Measurements from ENCODE around the gene HIF1A. TPM values are rescaled to one million over a fixed set of nuclear protein-coding genes. Genes with fewer than 3 reads are reported as not detected.
A peak's percentile ranks its signal among the peaks of the same experiment; 100 is the strongest.

Gene HIF1A
- total and polyA plus RNA-seq, 7 donors, result 4.3 to 32.4 (median 17.4) TPM

DNA sequence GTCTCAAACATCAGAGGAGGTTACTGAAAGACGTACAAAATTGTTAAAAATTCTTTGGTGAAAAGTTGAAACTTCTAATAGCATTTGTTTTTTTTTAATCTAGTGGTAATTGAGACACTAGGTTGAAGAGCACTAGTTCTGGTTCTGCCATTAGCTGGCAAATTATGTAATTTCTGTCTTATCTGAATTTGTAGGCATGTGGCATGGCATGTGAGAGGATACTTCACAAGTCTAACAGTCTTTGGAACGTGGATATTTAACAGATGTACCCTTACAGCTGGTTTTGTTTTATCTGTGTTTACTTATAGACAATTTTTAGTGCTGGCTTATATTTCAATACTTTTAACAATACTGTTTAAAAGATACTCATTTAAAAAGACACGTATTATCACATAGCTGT lies 72.9 kb downstream of the HIF1A start:
- DNase-seq (no peak), ATAC-seq (no peak)
- intact Hi-C loops (cut with DNase I), result loop anchor here in 1 of 2 donors (10.0 kb wide), 1 partner anchor 473 kb away; no protein-coding TSS in a partner anchor
- Histone ChIP-seq H3K27ac (no peak overlapping the region), H3K4me1 (peaks cover 31% of the 10 kb centered on the region), H3K4me3 (no peak overlapping the region), H3K36me3 (ENCODE audit: insufficient read depth in 1 of 2, low read depth in 1 of 2) (peaks cover 2 to 65% of the 10 kb centered on the region in 2 donors), H3K9me3 (no peaks in the 10 kb centered on the region), H3K27me3 (ENCODE audit: insufficient read depth in 3 of 3, low read length in 2 of 3) (no peaks in the 10 kb centered on the region)
- 84 to 87% (median 86%) methylated on average over 3 of the region's 3 CpGs for WGBS, 3 donors
- TF ChIP-seq, protein P1, sequence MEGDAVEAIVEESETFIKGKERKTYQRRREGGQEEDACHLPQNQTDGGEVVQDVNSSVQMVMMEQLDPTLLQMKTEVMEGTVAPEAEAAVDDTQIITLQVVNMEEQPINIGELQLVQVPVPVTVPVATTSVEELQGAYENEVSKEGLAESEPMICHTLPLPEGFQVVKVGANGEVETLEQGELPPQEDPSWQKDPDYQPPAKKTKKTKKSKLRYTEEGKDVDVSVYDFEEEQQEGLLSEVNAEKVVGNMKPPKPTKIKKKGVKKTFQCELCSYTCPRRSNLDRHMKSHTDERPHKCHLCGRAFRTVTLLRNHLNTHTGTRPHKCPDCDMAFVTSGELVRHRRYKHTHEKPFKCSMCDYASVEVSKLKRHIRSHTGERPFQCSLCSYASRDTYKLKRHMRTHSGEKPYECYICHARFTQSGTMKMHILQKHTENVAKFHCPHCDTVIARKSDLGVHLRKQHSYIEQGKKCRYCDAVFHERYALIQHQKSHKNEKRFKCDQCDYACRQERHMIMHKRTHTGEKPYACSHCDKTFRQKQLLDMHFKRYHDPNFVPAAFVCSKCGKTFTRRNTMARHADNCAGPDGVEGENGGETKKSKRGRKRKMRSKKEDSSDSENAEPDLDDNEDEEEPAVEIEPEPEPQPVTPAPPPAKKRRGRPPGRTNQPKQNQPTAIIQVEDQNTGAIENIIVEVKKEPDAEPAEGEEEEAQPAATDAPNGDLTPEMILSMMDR (IDR thresholded peaks at IDR 0.05), result no peak

DNA sequence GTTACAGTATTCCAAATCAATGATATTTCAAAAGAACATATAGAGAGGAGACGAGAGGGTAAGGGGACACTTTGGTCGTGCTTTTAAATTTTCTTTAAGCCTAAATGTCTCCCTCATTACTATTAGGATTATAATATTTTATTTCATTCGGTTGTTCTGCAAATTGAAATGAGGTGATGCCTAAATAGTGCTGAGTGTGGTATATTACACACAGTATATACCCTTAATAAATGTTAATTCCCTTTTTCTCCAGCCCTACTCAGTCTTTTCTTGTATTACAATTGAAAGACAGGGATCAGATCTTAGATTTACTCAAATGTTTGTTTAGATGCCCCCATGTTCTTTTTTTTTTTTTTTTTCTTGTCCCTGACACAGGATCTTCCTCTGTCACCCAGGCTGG lies 74.6 kb downstream of the HIF1A start:
- 50 to 79% (median 77%) methylated on average over 3 of the region's 3 CpGs for WGBS, 3 donors
- H3K4me1 ChIP-seq, result peaks cover 20% of the 10 kb centered on the region
- H3K36me3 ChIP-seq (ENCODE audit: insufficient read depth in 1 of 2, low read depth in 1 of 2), result peaks cover 2 to 81% of the 10 kb centered on the region in 2 donors
- DNase-seq (no peak), ATAC-seq (no peak)
- no peak overlapping the region for H3K27ac ChIP-seq
- no peaks in the 10 kb centered on the region for H3K9me3 ChIP-seq
- no peaks in the 10 kb centered on the region for H3K27me3 ChIP-seq (ENCODE audit: insufficient read depth in 3 of 3, low read length in 2 of 3)
- no peak overlapping the region for H3K4me3 ChIP-seq
- TF ChIP-seq, protein P1 (IDR thresholded peaks at IDR 0.05), result no peak
- intact Hi-C loops (cut with DNase I), result loop anchor here in 1 of 2 donors (10.0 kb wide), 1 partner anchor 475 kb away; no protein-coding TSS in a partner anchor

- peaks cover 2 to 100% of the 10 kb centered on the region in 2 donors for H3K36me3 ChIP-seq (ENCODE audit: insufficient read depth in 1 of 2, low read depth in 1 of 2)
- no peaks in the 10 kb centered on the region for H3K4me1 ChIP-seq
- H3K9me3 ChIP-seq, result no peaks in the 10 kb centered on the region
- 95 to 100% (median 96%) methylated on average over 1 of the region's 1 CpG for WGBS, 3 donors
- TF ChIP-seq, protein P1 (IDR thresholded peaks at IDR 0.05), result no peak
- no peaks in the 10 kb centered on the region for H3K27me3 ChIP-seq (ENCODE audit: insufficient read depth in 3 of 3, low read length in 2 of 3)
- H3K27ac ChIP-seq, result no peak overlapping the region
- ATAC-seq, result peak in 1 of 4 donors; percentile 37
- H3K4me3 ChIP-seq, result no peak overlapping the region
- intact Hi-C loops (cut with DNase I), result no loop called here
- no peak for DNase-seq
Measured at GRCh38 chr14:61774861-61775260, 79.5 kb downstream of the HIF1A start.

DNA sequence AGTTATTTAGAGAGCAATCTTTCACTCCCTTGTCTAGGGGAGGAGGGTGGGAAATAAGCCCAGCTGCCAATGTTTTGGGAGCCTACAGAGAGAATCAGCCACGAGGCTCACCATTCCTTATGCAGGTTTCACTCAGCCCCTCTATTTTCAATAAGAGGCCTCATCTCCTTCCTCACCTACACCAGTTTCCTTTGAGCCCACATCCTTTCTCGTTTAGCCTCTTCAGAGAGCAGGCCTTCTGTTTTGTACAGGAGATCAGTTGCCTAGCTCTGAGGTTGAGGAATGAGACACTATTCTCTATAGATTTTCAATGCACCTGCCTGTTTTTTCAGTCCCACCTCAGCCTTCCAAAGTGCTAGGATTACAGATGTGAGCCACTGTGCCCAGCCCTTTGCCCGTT lies 84.8 kb downstream of the HIF1A start:
- TF ChIP-seq, protein P1 (IDR thresholded peaks at IDR 0.05), result no peak
- DNase-seq, result no peak
- Histone ChIP-seq H3K4me1 (no peaks in the 10 kb centered on the region), H3K4me3 (no peak overlapping the region), H3K36me3 (ENCODE audit: insufficient read depth in 1 of 2, low read depth in 1 of 2) (peaks cover 3 to 100% of the 10 kb centered on the region in 2 donors), H3K9me3 (no peaks in the 10 kb centered on the region), H3K27ac (no peak overlapping the region), H3K27me3 (ENCODE audit: insufficient read depth in 3 of 3, low read length in 2 of 3) (no peaks in the 10 kb centered on the region)
- intact Hi-C loops (cut with DNase I), result no loop called here
- 82 to 91% (median 86%) methylated on average over 2 to 3 of the region's 3 CpGs for WGBS, 3 donors
- no peak for ATAC-seq

DNA sequence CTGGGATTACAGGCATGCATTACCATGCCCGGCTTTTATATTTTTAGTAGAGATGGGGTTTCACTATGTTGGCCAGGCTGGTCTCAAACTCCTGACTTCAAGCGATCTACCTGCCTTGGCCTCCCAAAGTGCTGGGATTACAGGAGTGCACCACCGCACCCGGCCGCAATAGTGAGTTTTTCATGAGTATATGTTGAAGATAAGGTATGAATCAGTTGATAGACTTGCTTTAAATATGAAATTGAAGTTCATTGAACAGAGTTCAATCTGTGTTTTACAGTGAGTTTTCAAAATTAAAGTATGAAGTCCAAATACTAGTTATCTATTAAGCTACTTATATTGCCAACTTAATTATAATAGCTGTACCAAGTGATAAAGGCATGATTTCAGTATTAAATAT lies 102.0 kb downstream of the HIF1A start:
- DNase-seq (no peak), ATAC-seq (no peak)
- WGBS, 3 donors, result 93 to 97% (median 96%) methylated on average over 5 of the region's 5 CpGs
- Histone ChIP-seq H3K27me3 (ENCODE audit: insufficient read depth in 3 of 3, low read length in 2 of 3) (no peaks in the 10 kb centered on the region), H3K36me3 (ENCODE audit: insufficient read depth in 1 of 2, low read depth in 1 of 2) (peaks cover 0 to 46% of the 10 kb centered on the region in 2 donors), H3K4me1 (no peaks in the 10 kb centered on the region), H3K9me3 (no peaks in the 10 kb centered on the region), H3K4me3 (no peak overlapping the region), H3K27ac (no peak overlapping the region)
- TF ChIP-seq, protein P1 (IDR thresholded peaks at IDR 0.05), result no peak
- intact Hi-C loops (cut with DNase I), result no loop called here

All from psoas muscle (tissue), 8 donors.